ENCODE data around the gene ADD3.
"Not testable (repeated sequence)": the region's sequence is repeated elsewhere in the genome, so short reads cannot be mapped to it uniquely, and the experiment has no call there.

ADD3 gene

DNA sequence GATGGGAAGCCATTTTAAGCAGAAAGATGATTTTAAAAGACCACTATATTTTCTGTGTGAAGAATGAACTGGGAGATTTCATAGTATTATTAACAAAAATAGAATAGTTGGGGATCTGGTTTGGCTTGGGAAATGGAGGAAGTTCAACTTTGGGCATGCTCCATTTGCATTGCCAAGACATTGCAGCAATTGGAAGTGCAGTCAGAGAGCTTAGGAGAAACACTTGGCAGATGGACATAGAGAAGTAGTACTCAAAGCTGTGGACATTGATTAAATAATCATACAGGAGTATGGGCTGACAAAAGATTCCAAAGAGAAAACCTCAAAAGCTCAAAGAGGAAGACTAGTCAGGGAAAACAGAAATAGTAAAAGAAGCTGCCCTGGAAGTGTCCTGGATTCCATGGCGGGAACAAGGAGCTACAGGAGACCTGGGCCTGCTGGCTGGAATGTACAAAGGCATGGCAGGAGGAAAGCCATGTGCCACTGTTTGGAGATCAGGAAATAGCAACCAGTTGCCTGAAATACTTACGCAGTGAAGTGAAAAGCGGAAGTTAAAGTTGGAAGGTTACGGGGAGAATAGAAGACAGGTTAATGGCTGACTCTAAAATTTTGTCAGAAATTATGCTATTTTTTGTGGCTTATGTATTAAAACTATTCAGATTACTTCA is 106.0 kb downstream of the ADD3 start:
- no peak for DNase-seq

DNA sequence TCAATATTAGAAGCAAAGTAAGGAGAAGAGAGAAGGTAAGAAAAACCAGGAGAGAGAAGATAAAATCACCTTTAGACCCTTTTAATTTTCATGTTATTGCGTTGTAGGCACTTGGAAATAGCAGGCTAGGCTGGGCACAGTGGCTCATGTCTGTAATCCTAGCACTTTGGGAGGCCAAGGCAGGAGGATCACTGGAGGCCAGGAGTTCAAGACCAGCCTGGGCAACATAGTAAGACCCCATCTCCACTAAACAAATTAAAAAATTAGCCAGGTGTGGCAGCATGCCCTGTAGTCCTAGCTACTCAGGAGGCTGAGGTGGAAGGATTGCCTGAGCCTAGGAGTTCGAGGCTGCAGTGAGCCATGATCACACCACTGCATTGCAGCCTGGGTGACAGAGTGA is 106.9 kb downstream of the ADD3 start:
- DNase-seq = not testable (repeated sequence)

DNA sequence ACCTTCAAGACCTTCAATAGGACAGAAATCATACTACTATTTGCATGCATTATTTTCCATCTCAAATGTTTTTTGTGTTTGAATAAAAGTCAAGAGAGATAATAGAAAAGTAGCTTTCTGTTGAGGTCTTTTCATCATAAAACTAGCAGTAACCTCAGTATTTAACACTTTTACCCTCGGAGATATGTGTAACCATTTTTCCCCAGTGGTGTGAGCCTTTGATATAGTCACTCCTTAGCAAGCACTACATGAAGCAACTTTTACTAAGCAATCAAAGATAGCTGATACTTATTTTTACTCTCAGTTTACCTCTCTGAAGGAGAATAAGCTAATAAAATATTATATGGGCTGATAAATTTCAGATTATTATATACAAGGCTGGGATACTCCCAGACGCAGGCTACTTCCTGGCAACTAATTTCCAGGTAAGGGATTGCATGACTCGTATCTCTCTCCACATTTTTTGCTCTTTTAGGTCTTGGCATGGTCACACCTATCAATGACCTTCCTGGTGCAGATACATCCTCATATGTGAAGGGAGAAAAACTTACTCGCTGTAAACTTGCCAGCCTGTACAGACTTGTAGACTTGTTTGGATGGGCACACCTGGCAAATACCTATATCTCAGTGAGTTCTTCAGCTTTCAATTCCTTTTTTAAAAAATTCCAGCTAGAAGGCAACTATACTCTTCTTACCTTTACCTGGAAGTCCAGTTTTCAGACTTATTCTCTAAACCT is 108.2 kb downstream of the ADD3 start:
- no peak for DNase-seq

DNA sequence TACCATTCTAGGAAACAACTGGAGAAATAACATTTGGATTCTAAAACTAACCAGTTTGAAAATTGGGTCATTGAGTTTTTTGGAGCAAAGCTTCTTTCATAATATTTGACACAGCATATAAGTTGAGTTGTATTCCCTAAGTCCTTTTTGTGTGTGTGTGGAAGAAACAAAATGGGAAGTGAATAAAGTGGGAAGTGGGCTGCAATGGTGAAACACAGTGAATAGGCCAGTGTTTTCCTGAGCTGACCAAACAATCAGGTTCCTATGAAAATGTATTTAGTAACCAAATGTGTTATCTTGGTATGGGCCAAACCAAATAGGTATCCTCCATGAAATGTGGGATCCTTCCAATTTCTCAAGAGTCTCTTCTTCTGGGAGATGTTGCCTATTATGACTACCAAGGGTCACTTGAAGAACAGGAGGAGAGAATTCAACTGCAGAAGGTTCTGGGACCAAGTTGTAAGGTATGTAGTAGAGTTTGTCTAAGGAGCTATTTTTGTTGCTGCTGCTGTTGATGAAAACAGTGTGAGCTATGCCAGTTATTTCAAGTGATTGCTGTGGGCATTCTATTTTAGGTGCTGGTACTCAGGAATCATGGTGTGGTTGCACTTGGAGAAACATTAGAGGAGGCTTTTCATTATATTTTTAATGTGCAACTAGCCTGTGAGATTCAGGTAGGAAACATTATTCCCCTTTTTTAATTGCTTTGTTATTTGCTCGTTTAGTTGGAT is 111.3 kb downstream of the ADD3 start:
- no peak for DNase-seq

DNA sequence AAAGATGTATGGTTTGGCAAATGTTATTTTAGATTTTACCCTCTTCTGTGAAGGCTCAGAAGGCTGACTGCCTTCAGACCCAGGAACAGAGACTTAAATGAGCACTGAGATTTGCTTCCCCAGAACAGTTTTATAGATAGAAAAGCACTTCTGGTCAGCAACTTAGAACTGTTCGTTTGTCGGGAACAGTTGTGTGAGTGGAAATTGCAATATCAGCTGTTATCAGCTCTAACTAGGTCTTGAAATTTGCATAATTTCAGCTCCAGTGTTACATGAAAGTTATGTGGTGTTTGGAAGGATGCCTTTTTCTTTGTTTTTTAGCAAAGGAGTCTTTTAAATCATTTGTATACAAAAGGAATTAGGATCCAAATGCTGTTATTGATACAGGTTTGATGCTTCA is 115.8 kb downstream of the ADD3 start:
- DNase-seq = no peak

DNA sequence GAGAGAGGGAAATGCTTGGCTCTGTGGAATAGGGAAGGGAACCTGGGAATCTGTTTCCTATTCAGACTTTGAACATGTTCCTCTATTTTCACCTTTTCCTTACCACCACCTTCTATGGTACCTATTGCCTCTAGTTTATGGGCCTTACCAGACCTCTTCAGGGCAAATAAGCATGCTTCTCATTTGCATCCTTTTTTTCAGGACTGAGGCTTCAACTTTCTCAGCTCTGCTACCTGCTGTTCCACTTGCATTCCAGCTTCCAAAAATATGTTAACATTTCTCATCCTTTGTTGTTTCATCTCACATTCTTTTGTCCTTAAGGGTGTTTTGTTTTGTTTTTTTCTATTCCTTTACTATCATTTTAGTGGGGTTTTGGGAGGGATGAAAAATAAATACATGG is 121.7 kb downstream of the ADD3 start:
- no peak for DNase-seq

DNA sequence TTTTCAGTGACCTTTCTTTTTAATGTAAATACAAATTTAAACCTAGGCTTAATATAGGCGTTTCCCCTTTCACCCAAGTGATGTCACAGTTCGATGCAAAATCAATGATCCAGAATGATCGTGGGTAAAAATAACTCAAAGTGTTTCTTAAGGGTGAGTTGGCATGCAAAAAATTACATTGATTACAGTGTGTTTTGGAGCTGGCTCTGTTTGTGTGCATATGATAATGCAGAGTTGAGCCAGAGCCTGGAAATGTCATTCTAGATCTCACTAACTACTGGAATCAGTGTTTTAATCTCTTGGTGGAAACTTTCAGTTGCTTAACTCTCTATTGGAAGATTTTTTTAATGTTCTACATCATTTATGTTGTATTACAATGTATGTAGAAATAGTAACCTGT is 127.1 kb downstream of the ADD3 start:
- DNase-seq = no peak

DNA sequence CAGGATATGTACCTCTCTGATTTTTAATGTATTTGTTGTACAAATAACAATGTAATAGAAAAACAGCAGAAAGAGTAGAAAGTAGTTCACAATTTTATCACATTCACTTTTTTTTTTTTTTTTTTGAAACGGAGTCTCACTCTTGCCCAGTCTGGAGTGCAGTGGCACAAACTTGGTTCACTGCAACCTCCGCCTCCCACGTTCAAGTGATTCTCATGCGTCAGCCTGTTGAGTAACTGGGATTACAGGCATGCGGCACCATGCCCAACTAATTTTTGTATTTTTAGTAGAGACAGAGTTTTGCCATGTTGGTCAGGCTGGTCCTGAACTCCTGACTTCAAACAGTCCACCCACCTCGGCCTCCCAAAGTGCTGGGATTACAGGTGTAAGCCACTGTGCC is 128.1 kb downstream of the ADD3 start:
- DNase-seq = not testable (repeated sequence)

DNA sequence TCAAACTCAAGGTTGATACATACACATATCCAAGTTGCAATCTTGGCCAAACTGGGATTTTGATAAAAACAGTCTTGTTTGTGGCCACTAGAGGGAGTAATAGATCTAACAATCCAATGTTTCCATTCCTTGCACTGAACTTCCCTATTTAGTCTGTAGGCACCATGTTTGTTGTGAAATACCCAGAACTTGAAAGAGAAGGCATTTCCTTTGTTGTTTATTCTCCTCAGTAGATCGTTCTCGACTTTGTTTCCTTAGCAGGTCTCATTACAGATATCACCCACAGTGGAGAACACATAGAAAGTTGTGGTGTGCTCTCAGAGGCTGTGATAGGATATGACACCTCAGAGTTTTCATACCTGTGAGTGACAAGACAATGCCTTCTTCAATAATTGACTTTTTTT is 129.4 kb downstream of the ADD3 start:
- DNase-seq = no peak

DNA sequence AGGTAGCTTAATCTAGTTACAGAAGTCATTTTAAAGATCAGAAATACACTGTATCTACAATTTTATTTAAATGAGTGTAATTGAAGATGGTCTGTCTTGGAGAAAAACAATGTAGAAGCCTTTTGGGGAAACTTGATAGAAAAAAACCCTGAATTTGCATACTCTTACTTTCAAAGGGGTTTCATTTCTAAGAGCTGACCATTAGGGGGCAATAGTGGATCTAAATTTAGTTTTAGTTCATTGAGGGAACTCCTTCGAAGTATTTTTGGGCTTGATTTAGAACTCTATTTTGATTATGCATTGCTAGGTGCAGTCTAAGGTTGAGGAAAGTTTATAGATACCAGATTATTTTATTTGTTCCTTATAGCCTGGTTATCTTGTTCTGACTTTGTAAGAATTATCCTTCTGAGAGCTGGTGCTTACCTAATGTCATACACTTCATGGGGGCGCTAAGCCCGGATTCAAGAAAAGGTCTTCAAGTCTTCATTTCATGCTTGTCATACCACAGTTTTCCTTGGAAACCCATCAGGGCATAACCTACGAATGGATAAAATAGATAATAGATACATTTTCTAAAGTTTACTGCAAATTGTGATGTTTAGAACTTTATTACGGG is 130.5 kb downstream of the ADD3 start:
- DNase-seq = no peak

DNA sequence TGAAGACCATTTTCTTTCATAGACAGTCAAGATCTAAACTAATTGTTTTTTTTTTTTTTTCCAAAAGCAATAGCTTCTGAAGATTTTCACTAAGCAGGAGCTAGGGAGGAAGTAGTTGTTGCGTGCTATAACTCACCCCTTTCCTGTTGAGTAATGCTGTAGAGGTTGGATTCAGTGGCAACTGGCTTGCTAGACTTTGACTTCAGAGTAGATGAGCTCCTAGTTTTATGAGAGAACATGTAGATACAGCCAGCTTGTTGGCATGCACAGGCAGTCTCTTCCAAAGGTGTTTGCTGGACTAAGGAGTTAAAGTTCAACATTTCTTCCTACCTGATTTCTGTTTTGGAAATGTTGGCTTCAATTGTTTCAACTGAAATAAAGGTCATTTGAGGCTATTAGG is 133.4 kb downstream of the ADD3 start:
- peak; percentile 15 for DNase-seq

DNA sequence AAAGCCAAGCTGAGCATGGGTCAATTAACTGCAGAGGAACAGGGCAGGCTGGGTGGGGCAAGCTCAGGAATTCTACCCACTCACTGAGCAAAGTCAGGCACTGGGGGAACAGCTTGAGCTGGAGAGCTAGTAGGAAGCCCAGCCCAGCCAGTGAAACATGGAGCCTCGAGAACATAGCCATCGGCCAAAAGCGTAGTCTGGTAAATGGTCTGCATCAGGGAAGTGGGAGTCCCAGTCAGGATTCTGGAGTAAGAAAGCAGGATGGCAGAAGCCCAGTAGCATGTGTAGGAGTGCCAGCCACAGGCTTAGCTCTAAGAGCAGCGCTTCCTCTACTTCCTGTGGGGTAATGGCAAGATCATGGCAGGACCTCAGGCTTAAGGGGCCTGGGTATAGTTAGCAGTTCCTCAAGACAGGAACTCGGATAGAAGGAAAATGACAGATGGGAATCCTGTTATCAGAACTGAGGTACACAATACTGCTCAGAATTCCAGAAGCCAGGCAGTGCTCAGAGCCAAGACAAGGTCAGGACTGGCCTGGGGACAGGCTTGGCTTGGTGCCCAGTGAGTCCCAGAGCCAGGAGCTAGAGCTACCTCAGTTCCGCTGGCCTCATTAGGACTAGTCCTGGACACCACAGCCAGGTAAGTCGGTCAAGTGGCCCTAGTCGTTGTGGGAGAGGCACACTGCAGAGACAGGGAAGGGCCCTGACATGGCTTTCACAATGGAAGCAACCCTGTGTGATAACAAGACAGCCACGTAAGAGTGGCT is 134.3 kb downstream of the ADD3 start:
- no peak for DNase-seq

DNA sequence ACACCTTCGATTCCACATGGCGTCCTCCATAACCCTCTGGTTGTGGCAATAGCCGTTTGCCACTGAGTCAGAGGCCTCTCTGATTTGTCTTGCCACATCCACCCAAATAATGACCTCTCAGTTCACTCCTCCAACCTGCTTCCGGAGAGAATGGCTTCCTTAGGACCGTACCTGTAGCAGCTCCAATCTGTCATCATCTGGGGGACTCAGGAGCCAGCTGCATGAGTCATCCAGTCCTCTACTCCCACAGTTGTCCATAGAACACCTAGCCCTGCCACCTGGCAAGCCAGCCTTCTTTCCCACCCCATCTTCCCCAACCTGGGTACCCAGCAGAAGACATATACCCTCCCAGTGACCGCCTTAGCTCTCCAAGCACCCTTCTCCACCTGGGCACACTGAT is 135.2 kb downstream of the ADD3 start:
- no peak for DNase-seq

DNA sequence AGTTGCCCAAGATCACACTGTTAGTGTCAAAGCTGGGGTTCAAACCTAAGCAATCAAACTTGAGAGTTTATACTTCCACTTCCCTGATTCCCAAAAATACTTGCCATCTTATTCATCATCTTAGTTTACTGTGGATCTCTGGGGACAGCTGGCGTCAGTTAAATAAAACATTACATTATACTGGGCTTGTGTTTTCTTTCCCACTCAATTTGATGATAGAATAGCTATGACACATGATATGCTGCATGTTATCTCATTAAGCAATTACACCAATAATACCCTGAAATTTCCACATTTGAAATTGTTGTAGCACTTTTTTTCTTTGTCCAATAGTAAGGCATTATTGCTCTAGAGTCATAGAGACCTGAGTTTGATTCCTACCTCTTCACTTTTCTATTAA is 136.7 kb downstream of the ADD3 start:
- no peak for DNase-seq

DNA sequence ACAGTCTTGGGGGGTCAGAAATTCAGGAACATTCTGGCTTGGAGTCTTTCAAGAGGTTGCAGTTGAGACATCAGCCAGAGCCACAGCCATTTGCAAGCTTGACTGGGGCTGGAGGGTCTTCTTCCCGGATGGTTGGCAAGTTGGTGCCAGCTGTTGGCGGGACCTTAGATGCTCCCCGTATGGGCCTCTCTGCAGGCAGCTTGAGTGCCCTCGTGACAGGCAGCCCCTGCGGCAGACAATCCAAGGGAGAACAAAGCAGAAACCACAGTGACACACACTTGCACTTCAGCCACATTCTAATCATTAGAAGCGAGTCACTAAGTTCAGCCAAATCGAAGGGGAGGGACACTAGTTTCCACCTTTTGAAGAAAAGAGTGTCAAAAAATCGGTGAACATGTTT is 140.2 kb downstream of the ADD3 start:
- DNase-seq = no peak

DNA sequence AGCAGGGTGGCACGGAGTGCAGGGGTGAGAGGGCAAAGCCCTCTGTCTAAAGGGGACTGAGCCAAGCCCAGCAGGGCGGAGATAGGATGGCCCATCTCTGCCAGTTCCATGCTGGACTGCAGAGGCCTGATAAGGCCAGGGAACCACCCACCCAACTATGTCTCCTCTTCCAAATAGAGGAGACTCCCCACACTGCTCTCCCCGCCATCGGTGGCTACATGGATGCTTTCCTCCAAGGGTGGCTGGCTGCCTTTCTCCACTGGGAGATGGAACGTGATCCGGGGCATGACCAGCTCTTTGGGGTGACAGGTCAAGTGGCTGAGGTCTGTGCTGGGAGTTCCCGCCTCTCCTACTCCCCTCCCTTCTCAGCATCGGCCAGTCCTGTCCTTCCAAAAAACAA is 141.5 kb downstream of the ADD3 start:
- no peak for DNase-seq

DNA sequence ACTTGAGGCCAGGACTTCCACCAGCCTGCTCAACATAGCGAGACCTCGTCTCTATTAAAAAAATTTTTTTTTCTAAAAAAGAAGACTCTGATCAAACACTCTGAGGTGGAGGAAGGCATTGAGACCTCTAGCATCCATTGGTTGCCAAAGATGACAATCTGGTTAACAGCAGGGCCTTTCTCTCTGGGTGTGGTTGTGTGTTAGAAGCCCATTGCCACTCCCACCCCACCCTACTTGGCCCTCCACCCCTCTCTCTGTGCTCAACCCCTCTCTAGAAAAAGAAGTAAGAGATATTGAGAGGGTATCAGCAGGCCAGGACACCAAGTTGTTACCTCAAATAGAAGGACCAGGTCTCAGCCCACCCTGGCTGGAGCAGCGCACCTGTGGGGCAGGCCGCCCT is 142.3 kb downstream of the ADD3 start:
- DNase-seq = no peak

DNA sequence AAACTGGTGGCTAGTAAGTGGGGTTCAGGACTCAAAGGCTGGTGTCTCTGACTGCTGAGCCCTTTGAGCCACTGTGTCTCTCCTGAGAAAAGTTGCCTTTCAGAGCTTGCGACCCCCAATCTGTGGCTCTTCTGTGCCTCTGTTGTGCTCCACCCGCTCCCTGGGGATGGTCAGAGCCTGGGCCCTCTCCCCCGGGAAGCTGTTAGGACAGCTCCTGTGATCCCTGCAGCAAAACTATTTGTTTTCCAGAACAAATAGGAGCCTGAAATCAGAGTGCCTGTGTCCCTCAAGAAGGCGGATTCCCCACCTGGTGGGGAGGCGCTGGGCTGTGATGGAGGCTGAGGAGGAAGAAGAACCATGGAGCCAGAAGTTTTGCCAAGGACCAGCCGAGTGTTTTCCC is 143.2 kb downstream of the ADD3 start:
- no peak for DNase-seq

DNA sequence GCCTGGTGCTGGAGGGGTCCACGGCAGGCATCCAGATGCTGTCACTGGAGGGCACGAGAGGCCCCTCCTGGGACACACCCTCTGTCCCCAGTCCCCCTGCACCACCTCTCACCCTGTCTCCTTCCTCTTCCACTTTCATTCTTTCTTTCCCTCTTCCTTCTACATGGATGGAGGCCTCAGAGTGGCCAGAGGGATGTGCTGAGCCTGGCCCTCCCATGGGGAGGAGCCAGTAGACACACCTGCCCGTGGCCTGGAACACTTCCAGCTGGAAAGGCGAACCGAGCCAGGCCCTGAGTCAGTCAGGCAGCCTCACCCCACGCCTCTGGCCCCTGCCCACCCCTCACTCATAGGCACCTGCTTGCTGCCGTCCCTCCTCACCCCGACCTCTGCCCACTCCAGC is 143.7 kb downstream of the ADD3 start:
- DNase-seq = no peak

DNA sequence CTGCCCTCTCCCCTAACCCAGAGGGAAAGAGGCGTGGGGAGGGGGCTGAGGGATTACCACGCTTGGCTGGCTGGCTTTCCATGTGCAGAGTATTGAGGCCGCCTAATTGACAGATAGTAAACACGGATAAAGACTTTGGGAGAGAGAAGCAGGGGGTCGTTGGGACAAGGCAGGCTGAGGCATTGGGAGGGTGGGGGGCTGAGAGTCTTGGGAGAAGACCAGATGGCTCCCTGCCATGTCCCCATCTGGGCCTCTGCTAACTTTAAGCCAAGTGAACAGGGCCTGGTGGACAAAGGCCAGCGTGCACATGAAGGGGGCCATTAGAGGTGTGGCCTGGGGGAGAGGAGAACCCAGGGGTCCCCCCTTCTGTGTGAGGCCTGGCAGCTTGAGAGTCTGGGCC is 144.2 kb downstream of the ADD3 start:
- DNase-seq = no peak

DNA sequence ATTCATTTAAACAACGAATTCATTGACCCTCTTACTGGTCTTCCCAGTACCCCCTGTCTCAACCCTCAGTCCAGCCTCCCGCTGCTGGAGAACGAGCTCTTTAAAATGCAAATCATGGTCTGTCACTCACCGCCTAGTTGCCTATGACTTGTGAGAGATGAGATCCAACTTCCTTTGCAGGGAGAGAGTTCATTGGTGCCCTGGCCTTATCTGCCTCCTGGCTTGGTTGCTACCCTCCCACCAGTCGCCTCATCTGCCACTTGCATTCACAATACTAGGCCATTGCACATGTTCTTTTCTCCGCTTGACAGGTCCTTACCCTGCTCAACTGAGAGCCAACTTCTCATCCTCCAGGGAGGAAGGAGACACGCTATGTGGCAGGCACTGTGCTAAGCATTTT is 145.6 kb downstream of the ADD3 start:
- no peak for DNase-seq

DNA sequence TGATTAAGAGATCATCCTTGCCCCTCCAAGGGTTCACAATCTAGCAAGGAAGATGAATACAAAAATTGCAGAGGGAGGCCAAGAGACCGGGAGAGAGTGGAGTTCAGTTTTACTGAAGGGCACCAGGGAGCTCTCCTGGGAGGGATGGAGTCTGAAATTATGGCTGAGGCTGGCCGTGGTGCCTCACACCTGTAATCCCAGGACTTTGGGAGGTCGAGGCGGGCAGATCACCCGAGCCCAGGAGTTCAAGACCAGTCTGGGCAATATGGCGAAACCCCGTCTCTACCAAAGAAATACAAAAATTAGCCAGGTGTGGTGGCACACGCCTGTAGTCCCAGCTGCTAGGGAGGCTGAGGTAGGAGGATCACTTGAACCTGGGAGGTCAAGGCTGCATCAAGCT is 148.3 kb downstream of the ADD3 start:
- no peak for DNase-seq
